RPMI7951 (cell line): ENCODE measurements around the gene SPEN. TPM values are rescaled to one million over a fixed set of nuclear protein-coding genes. Genes with fewer than 3 reads are reported as not detected.

Experiments
- DNase-seq: peaks from one replicate; pipeline ENCODE4 v3.0.0-alpha.2; 2012; ENCODE audit warnings: low read depth
- total RNA-seq: library from RNA; depleted of rRNA; stranded (reverse); fragments of >200 nt; shearing (Covaris generic); gene quantifications from 2 replicates; pipeline ENCODE4 v1.2.3, GENCODE V29; 2014

SPEN gene
- total RNA-seq, 1 experiment from 2014 or later: 14.1 TPM

GRCh38 chr1:15856888-15857287 lies 9.4 kb downstream of the SPEN start:
- no peak for DNase-seq

GRCh38 chr1:15858069-15858670 lies 10.7 kb downstream of the SPEN start:
- no peak for DNase-seq

GRCh38 chr1:15858672-15859372 lies 11.3 kb downstream of the SPEN start:
- DNase-seq: no peak

GRCh38 chr1:15863156-15863901 lies 15.8 kb downstream of the SPEN start:
- DNase-seq: no peak

- peak; percentile 47 for DNase-seq
Observed at GRCh38 chr1:15866721-15867201, 19.3 kb downstream of the SPEN start.

GRCh38 chr1:15867288-15867687 lies 19.8 kb downstream of the SPEN start:
- DNase-seq: no peak

- DNase-seq: no peak
Observed at GRCh38 chr1:15869413-15869812, 21.9 kb downstream of the SPEN start.

GRCh38 chr1:15870421-15870820 lies 22.9 kb downstream of the SPEN start:
- no peak for DNase-seq

- no peak for DNase-seq
Observed at GRCh38 chr1:15874471-15874870, 27.0 kb downstream of the SPEN start.

GRCh38 chr1:15876357-15877055 lies 29.0 kb downstream of the SPEN start:
- no peak for DNase-seq

GRCh38 chr1:15881961-15882360 lies 34.5 kb downstream of the SPEN start:
- DNase-seq: no peak

GRCh38 chr1:15882665-15883064 lies 35.2 kb downstream of the SPEN start:
- DNase-seq: peak; percentile 29

GRCh38 chr1:15883326-15883725 lies 35.8 kb downstream of the SPEN start:
- no peak for DNase-seq

GRCh38 chr1:15884477-15884876 lies 37.0 kb downstream of the SPEN start:
- no peak for DNase-seq

GRCh38 chr1:15885269-15885668 lies 37.8 kb downstream of the SPEN start:
- DNase-seq: no peak

- DNase-seq: peak; percentile 93
Observed at GRCh38 chr1:15885701-15886610, 38.4 kb downstream of the SPEN start.

GRCh38 chr1:15886611-15887167 lies 39.2 kb downstream of the SPEN start:
- no peak for DNase-seq

GRCh38 chr1:15892857-15893599 lies 45.5 kb downstream of the SPEN start:
- peak; percentile 65 for DNase-seq

GRCh38 chr1:15895233-15895632 lies 47.7 kb downstream of the SPEN start:
- no peak for DNase-seq
